Stomach (tissue), 4 donors: ENCODE measurements around the gene SLC38A2.

Experiments
- CTCF ChIP-seq, 7 experiments: fragments of 450-650 bp in 4 of 7; fragments of 200-600 bp in 3 of 7; sonication (generic) in 3 of 7; IDR thresholded peaks; one replicate each; pipeline ENCODE4 v1.5.1; 2016 to 2019; ENCODE audit warnings: antibody characterized with exemption in 7 of 7, control low read depth in 2 of 7, mild to moderate bottlenecking in 1 of 7
- EP300 ChIP-seq: sonication (generic); formaldehyde crosslinking; IDR thresholded peaks from one replicate; pipeline ENCODE4 v1.6.1; 2017; ENCODE audit warnings: antibody characterized with exemption
- POLR2A ChIP-seq, 4 donors: fragments of 450-650 bp; IDR thresholded peaks; one replicate each; pipeline ENCODE4 v1.6.1; 2016; ENCODE audit warnings: antibody characterized with exemption in 4 of 4, control low read depth in 2 of 4, mild to moderate bottlenecking in 1 of 4, moderate library complexity in 1 of 4
- POLR2AphosphoS5 ChIP-seq, 3 donors: sonication (generic); formaldehyde crosslinking; IDR thresholded peaks; one replicate each; pipeline ENCODE4 v1.6.1; 2016; ENCODE audit warnings: antibody characterized with exemption in 3 of 3

DNA sequence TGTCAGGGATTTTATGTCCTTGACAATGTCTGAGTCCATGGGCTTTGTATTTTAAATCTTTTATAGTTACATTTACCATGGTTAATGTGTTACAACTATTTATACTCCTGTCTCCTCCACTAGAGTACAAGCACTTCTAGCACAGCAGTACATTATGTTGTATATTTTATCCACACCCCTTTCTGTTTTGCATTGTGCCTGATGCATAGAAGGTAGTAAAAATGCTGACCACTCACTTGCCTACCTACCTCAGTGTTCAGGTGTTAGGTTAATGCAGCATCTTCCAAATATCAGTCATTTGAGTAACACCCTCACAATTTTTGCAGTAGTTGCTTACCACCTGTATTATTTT is 31.1 kb upstream of the SLC38A2 start:
- TF ChIP-seq POLR2A (IDR thresholded peaks at IDR 0.05) (no peak), CTCF (IDR thresholded peaks at IDR 0.05) (no peak), EP300 (no peak), POLR2AphosphoS5 (IDR thresholded peaks at IDR 0.05) (no peak)
